HG03354 (cell line): ENCODE data around the gene ACLY.
"Not testable (repeated sequence)": the region's sequence is repeated elsewhere in the genome, so short reads cannot be mapped to it uniquely, and the experiment has no call there.

Experiments
- ATAC-seq: cut with Tn5 transposase; IDR thresholded peaks from one replicate; pipeline ENCODE4 v1.9.1; 2021; ENCODE audit warnings: mild to moderate bottlenecking; ENCODE audit not compliant: unreplicated experiment, poor library complexity, severe bottlenecking

Gene ACLY

DNA sequence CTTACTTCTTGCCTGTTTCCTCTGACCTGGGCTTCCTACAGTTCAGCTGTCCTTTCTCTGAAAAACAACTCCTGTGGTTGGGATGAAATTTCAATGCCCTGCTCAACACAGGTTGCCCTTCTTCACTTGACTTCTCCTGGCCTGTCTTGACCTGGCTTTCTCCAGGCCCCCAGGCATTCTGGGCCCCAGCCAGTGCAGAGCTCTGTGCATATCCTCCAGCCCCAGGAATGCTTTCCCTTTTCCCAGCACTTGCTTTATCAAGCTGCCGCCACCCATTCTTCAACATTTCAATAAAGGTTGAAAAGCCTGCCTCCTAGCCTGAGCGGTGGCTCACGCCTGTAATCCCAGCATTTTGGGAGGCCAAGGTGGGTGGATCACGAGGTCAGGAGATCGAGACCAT lies 22.4 kb upstream of the ACLY start:
- ATAC-seq, result no peak

DNA sequence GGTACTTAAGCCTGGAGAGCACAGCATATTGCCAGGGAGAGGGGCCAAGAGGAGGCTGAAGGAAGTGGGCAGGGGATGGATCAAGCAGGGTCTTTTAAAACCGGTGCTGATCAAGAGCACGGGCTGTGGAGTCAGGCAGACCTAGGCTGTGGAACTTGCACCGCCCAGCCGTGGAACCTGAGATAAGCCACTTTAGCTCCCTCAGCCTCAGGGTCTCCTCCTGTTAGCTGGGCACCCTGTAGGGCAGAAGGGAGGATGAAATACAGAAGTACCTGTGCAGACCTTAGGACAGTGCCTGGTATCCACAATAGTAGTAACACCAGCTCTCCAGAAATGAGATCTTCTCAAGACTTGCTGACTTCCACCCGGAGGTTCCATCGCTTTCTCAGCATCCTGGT lies 20.9 kb upstream of the ACLY start:
- ATAC-seq, result no peak

DNA sequence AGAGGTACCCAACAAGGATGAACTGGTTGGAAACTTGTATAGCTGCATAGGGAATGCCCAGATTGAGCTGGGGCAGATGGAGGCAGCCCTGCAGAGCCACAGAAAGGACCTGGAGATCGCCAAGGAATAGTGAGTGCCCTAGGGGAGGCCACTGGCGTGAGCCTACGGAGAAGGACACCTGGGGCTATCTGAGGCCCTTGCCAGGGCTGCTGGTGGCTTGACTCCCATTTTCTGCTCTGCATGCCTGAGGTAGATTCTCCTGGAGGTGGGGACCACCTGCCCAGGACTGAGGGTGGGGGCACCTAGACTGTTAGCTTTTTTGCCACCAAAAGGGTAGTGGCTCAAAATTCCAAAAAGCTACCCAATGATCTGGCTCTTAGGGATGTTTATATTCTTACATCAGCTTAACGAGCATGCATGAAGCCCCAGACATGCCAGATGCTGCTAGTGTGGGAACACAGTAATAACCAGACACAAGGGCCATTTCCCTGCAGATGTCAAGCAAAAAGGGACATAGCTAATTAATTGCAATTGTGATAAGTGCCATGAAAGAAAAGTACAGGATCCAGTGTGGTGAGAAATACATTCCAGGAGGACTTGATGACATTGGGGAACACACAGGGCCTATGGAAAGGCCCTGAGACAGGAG lies 20.4 kb upstream of the ACLY start:
- ATAC-seq, result no peak

DNA sequence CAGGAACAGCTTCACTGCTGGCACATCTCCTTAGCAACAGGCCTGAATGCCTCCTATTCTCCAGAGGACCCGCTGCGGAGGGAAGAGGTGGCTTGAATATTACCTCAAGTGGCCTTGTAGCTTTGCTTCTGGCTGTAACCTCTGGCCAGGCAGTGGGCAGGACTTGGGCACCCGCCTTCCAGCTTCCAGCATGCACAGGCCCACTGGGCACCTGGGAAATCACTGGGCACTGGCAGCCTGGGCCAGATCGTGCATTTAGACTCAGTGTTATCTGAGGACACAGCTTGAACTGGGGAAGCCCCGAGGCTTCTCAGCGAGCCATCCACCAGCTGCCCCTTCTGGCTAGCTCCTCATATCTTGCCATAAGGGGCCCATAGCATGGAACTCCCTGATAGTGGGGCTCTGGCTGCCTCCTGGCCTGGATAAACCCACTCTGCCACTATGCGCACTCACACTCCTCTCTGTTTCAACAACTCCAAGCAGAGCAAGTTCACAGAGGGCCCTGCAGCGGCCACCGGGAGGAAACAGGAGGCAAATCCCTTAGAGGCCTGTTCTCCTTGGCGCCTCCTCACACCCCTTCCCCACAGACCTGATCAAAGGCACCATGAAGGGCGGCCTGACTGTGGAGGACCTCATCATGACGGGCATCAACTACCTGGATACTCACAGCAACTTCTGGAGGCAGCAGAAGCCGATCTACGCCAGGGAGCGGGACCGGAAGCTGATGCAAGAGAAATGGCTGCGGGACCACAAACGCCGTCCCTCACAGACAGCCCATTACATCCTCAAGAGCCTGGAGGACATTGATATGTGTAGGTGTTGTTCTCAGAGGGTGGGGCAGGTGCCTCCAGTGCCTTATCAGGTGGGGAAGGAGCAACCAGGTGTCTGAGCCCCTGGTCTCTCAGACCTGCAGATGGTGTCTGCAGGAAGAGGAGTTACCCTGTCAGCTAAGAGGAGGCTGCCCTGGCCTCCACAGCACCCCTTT lies 19.5 kb upstream of the ACLY start:
- no peak for ATAC-seq

DNA sequence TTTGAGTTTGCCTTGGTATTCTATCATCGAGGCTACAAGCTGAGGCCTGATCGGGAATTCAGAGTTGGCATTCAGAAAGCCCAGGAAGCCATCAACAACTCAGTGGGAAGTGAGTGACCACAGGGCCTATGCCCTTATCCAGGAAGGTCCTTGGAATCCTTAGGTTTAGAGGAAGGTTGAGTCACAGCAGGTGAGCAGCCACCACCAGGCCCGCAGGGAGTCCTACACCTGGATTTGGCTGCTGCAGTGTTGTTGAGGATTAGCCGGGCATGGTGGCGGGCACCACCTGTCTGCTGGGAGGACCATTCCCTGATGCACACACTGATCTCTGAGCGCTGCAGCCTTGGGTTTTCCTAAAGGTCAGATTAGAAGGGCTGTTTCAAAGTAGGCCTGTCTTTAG lies 16.9 kb upstream of the ACLY start:
- ATAC-seq, result no peak

DNA sequence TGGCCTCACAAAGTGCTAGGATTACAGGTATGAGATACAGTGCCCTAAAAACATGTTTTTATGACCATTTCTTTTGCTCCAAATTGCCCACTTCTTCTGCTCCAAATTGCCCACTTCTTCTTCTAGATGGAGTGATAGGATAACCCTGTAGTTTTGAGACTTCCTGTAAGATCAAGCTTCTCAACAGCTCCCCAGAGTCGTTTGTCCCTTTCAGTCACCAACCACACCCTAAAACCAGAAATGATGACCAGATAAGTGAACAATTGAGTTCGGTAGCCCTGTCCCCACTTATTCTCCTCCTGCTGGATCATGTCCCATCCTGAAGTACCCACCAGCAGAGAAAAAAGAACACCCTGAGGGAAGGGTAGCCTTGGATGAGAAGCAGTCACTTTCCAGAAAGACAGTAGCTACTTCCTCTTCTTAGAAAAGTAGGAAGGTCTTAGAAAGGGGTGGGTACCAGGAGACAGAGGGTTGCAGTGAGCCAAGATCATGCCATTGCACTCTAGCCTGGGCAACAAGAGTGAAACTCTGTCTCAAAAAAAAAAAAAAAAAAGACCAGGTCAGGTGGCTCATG lies 14.2 kb upstream of the ACLY start:
- no peak for ATAC-seq

DNA sequence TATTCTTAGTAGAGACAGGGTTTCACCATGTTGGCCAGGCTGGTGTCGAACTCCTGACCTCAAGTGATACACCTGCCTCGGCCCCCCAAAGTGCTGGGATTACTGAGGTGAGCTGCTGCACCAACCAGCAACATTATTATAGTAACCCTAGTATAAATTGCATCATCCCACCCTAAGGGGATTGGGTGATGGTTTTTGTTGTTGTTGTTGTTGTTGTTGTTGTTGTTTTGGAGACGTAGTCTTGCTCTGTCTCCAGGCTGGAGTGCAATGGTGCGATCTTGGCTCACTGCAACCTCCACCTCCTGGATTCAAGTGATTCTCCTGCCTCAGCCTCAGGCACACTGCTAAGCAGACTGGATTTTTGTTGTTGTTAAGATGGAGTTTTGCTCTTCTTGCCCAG lies 13.0 kb upstream of the ACLY start:
- ATAC-seq, result not testable (repeated sequence)

DNA sequence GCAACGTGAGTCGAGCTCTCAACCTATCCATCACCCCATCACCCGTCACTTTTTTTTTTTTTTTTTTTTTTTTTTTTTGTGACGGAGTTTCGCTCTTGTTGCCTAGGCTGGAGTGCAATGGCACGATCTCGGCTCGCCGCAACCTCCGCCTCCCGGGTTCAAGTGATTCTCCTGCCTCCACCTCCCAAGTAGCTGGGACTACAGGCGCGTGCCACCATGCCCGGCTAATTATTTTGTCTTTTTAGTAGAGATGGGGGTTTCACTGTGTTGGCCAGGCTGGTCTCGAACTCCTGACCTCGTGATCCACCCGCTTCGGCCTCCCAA lies 12.0 kb upstream of the ACLY start:
- ATAC-seq, result peak; percentile 48

DNA sequence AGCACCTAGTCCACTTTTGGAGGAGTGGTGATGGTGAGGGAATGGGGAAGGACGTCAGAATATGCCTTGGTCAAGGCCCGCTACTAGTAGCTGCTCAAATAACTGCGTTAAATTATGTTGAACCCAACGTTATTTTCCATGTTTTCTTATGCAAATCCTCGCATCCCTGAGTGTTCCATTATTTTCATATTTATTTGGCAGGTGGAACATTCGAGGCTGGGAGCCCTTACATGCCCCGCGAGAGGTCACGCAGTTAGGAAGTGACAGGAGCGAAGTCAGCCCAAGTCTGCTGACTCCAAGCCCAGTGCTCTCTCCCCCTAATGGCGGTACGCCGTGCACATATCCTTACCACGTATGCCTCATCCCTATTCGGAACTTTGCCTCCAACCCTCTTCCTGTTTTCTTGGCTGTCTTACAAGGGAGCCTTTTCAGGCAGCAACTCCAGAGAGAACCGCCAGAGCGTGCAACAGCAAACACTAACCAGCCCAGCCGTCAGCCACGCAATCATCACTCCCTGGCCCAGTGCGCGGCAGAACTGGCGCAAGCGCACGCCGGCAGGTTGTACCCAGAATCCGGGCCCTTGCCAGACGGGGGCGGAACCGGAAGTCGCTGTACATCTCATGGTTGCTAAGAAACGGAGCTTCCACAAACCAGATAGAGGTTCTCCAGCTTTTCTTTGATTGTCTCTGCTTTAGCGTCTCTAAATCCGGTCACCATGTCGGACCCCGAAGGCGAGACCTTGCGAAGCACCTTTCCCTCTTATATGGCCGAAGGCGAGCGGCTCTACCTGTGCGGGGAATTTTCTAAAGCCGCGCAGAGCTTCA lies 11.5 kb upstream of the ACLY start, which contains the start of gene ODAD4:
TSS of gene ODAD4 (plus strand) at position 609 of the 824 bp plus-strand sequence. CDS start at position 716, 107 bp downstream.
- ATAC-seq, result peak; percentile 91

DNA sequence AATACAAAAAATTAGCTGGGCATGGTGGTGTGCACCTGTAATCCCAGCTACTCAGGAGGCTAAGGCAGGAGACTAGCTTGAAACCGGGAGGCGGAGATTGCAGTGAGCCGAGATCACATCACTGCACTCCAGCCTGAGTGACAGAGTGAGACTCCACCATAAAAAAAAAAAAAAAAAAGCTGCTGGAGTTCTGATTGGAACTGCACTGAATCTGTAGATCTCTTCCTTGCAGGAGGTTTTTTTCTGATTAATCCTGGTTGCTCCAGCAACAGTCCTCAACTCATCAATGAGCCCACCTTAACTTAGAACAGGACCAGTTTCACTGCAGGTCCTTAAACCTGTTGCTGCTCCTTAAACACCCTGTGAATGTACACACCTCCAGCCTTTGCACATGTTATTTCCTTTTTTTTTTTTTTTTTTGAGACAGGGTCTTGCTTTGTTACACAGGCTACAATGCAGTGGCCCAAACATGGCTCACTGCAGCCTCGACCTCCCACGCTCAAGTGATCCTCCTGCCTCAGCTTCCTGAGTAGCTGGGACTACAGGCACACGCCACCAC lies 10.0 kb upstream of the ACLY start:
- no peak for ATAC-seq

DNA sequence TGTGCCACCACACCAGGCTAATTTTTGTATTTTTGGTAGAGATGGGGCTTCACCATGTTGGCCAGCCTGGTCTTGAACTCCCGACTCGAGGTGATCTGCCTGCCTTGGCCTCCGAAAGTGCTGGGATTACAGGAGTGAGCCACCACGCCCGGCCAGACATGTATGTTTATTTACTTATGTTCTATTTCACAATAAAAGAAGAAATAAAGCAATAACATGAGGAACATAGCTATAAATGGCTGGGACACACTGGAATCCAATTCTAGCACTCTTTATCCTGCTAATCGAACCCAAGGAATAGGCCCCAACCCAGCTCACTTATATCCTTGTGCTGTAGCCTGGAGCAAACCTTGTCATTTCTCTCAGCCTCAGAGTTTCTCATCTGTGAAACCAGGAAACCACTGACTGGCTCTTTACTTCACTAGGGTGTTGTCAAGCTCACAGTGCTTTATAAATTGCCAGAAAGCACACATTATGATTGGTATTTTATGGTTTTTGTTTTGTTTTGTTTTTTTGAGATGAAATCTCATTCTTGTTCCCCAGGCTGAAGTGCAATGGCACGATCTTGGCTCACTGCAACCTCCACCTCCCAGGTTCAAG lies 7.3 kb upstream of the ACLY start:
- ATAC-seq, result no peak

DNA sequence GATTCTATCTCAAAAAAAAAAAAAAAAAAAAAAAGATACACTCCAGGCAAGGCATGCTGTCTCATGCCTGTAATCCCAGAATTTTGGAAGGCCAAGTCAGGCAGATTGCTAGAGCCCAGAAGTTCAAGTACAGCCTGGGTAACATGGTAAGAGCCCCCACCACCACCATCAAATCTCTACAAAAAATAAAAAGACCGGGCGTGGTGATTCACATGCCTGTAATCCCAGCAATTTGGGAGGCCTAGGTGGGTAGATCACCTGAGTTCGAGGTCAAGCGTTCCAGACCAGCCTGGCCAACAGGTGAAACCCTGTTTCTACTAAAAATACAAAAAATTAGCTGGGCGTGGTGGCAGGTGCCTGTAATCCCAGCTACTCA lies 1.8 kb upstream of the ACLY start:
- ATAC-seq, result no peak

DNA sequence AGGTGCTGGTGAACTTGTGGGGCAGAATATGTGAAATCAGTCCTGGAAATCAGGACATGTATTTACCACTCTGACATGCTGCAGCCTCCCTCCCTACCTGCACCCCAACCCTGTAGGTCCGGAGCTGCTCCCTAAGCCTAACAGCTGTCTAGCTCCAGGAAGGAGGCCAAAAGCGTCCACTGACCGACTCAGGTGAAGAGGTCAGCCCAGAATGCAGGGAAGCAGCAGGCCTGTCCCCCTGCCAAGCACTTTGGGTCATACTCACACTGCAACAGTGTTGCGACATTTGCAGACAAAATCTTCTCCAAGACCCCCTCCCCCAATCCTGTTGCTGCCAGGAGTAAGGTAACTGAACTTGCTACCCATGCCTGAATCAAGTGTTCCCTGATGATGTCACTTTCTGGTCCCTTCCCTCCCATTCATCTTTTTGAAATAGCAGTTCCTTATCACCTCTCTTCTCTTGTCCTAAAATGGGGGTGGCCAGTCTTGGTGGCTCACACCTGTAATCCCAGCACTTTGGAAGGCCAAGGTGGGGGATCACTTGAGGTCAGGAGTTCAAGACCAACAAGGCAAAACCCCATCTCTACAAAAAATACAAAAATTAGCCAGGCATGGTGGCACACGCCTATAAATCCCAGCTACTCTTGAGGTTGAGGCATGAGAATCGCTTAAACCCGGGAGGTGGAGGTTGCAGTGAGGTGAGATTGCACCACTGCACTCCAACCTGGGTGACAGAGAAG lies 1.3 kb upstream of the ACLY start:
- no peak for ATAC-seq

DNA sequence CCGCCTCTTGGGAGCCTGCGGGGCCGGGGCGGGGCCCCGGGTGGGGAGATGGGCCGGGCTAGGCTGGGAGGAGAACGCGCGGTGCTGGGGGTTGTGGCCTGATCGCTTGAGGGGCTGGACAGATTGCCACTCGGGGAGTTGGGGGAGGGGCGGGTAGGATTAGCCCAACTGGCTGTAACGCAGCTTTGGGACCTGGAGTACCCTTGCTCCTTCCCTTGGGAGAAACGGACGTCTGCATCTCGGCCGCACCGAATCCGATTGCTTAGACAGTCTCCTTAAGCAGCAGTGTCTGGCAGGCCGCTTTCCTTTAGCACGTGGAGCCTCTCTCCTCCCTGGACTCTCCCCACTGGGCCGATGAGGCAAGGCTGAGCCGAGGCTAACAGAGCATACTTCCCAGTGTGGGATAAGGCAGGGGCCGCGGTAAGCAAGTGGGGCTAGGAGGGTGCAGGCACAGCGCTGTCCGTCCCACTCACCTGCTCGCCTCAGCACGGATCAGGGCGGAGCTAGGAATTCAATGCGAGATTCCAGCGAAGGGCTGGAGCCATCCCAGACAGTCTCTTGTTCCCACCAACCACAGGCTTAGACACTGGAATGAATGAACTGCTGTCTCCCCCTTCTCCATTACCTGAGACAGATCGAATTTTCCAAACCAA lies 540 bp upstream of the ACLY start:
- peak; percentile 4 for ATAC-seq

DNA sequence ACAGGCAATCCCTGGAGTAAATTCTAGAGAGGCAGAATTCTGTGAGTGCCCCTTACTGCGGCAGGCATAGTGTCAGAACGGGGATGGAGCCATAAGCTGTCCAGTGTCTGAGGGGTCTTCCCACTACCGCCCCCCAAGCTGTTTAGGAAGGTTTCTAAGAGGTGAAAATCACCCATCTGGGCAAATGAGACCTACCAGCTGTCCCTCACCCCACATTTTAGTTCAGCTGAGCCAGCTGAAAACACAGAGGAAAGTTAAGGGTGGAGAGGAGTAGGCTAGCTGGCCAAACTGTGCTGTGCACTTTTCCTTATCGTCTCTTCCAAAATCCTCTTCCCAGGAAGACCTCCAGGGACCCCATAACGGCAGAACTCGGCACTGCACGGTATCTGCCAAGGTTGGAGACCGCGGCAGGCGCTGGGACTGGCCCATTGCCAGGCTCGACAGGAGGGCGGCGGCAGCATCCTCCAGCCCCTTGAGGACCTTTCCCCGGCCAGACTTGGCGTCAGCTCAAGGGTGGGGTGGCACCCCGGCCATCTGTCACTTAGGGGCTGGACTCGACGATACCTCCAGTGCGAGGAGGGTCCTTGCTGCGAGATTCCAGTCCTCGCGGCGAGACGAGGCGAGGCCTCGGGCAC lies 955 bp downstream of the ACLY start:
- peak; percentile 26 for ATAC-seq

DNA sequence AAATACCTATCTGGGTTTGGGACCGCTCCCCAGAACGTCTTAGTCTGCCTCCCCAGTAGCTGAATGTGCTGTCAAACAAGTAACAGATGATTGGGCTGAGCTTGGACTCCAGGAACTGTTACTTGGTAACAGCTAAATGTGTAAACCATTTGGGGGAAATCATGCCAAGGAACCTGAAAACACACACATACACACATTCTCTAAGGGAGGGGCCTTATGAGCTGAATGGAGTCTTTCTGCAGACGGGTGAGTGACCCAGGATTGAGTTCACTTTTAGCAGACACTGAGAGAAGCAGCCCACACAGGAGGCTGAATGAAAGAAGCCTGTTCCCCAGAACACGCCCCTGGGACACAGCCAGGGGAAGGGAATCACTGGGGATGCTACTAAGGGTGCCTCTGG lies 1.6 kb downstream of the ACLY start:
- ATAC-seq, result no peak

DNA sequence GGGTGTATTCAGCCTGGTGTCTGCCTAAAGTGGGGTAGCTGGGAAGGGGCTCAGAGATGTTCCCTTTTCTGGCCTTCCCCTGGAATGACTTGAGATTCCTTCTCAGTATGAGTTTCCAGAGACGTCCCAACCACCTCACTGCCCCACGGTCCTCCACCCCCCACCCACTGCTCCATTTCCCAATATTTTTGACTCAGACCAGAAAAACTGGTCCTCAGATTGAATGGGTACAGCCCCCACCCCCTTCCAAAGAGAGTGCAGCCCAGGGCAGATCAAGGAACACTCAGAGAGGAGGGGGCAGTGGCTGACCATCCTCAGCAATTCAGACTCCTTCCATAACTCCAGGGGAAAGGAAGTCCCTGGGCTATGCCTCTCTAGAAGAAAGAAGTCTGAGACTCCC lies 3.2 kb downstream of the ACLY start:
- no peak for ATAC-seq

DNA sequence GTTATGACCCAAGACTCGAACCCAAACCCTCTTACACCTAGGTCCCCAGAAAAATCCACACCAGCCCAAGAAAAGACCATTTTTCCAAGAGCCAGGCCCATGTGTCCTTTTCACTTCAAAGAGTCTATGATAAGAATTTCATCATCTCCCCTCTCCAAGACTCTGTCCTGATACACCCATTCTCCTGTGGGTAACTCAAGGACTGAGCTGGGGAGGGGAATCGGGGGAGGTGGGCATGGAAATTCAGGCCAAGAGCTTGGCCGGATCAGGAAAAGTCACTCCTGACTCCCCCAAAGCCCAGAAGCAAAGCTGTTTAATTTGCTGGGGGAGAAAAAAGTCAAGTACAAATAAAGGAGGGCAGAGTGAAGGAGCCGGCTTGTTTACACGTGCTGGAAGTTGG lies 3.7 kb downstream of the ACLY start:
- no peak for ATAC-seq
